Activated gamma-delta T cell treated with anti-CD3 and anti-CD28 coated beads, Interleukin-2, amount 50 U/mL, for 16 hours (primary cell): ENCODE data around the gene ZFPL1.

Source experiments
- DNase-seq: peaks from one replicate; pipeline ENCODE4 v3.0.0-alpha.2; 2020; ENCODE audit warnings: low read depth

The ZFPL1 gene

DNA sequence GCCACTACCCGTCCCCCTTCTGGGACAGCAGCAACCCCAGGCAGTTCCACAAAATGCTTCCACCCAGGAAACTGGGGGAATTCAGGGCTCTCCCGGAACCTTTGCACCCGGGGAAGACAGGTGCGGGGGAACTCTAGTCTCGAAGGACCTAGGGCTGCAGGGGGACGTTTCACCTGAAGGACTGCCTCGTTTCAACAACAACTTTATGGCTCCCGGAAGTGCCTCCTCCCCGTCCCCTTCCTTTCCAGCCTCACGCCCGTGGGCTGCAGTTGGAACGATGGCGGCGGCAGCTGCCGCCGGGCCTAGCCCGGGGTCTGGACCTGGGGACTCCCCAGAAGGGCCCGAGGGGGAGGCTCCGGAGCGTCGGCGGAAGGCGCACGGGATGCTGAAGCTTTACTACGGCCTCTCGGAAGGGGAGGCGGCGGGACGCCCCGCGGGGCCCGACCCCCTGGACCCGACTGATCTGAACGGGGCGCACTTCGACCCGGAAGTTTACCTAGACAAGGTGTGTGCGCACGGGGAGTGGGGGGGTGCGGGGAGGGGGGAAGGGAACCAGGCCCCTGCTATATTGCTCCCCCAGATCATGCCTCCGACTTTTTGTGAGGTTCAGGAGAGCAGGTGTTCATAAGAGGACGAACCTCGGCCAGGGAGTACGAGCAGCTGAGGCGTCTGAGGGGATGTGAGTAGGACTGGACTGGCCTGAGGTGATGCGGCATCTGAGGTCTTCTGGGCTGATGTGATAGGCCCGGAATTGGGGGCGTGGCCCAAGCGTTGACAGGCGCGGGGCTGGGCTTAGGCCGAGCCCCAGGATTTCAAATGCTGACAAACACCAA, 12.2 kb downstream of the ZFPL1 start, which contains the start of gene VPS51:
VPS51 (plus strand) TSS at position 241 of the 833 bp plus-strand sequence; CDS start at position 278, 37 bp downstream.
- DNase-seq, result peak; percentile 83

- DNase-seq, result no peak
Measured at GRCh38 chr11:65096926-65097325, 12.9 kb downstream of the ZFPL1 start.

GRCh38 chr11:65100674-65101350, 16.8 kb downstream of the ZFPL1 start:
- no peak for DNase-seq

GRCh38 chr11:65102142-65103095, 18.4 kb downstream of the ZFPL1 start:
- no peak for DNase-seq

DNA sequence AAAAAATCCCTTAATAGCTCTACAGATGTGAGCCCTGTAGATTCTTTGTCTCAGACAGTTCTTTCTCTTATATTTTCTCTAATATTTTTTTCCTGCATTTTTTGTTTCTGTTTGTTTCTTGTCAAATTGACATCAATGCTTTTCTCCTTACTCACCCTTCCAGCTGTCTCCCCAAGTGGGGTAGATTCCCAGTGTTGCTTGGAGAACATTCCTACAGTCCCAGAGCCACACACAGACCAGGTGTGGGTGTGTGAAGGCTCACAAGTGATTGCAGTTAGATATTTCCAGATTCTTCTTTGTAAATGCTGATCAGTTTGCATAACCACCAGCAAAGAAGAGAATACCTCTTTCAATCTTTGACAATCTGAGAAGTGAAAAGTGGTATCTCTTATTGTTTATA, 19.5 kb downstream of the ZFPL1 start:
- no peak for DNase-seq

- DNase-seq, result no peak
Measured at GRCh38 chr11:65104628-65105027, 20.6 kb downstream of the ZFPL1 start.

- DNase-seq, result no peak
Measured at GRCh38 chr11:65107078-65107477, 23.1 kb downstream of the ZFPL1 start.

GRCh38 chr11:65107751-65108468, 23.9 kb downstream of the ZFPL1 start:
- no peak for DNase-seq

- DNase-seq, result no peak
Measured at GRCh38 chr11:65108469-65109123, 24.6 kb downstream of the ZFPL1 start.

DNA sequence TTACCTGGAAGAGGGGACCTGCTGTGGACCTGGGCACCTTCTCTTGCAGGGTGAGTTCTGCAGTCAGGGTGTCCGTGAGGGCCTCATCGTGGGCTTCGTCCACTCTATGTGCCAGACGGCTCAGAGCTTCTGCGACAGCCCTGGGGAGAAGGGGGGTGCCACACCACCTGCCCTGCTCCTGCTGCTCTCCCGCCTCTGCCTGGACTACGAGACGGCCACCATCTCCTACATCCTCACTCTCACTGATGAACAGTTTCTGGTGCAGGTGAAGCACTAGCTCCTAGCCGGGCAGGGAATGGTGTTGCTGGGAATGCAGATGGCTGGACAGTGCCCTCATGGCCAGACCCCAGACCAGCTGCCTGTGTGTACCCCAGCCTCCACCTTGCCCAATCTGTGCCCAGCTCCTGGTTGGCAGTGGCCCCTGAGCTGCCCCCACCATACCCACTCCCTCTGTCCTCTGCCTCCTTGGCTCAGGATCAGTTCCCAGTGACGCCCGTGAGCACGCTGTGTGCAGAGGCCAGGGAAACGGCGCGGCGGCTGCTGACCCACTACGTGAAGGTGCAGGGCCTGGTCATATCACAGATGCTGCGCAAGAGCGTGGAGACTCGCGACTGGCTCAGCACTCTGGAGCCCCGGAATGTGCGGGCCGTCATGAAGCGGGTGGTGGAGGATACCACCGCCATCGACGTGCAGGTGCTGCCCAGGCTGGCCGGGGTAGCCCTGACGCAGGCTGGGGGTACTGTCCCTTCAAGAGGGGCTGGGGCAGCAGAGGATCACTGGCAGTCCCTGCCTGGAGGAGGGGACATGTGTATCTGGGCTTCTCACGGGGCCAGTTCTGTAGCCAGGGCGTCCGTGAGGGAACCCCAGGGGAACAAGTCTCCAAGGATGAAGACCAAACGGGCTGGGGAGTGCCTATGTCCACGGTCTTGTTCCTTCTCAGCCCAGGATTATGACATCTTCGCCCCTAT, 25.5 kb downstream of the ZFPL1 start:
- no peak for DNase-seq

DNA sequence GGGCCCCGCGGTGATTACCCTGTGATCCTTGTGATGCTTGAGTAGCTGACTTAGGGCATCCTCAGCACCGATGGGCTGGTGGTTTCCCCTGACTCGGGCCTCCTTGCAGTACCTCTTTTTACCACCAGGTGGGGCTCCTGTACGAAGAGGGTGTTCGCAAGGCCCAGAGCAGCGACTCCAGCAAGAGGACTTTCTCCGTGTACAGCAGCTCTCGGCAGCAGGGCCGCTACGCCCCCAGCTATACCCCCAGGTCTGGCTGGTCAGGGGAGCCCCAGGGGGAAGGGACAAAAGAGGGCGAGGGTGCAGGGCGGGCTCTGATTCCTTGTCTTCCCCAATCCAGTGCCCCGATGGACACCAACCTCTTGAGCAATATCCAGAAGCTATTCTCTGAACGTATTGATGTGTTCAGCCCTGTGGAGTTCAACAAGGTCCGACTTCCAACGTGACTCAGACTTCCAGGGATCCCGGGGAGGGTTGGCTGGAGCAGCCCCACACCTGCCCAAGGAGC, 26.4 kb downstream of the ZFPL1 start:
- peak; percentile 97 for DNase-seq

DNA sequence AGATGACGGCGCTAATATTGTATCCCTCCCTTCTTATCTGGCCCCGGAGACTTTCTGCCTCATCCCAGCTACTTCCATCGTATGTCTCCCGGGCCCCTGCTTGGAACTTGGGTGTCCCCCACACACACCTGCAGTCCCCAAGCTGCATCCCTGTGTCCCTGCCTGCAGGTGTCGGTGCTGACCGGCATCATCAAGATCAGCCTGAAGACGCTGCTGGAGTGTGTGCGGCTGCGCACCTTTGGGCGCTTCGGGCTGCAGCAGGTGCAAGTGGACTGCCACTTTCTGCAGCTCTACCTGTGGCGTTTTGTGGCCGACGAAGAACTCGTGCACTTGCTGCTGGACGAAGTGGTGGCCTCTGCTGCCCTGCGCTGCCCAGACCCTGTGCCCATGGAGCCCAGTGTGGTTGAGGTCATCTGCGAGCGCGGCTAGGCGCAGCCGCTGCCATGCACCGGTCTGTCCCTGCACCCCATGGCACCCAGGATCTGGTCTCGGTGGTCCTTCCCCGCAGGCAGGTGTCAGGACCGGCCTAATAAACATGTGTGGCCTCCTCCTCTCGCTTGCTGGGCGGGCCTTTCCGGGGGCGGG, 27.2 kb downstream of the ZFPL1 start:
- DNase-seq, result no peak

- peak; percentile 92 for DNase-seq
Measured at GRCh38 chr11:65111744-65112545, 27.9 kb downstream of the ZFPL1 start, which contains the start of gene TM7SF2. TSS of gene TM7SF2 (plus strand) at chr11:65111872. CDS start at chr11:65112016, 144 bp downstream.

GRCh38 chr11:65112546-65113360, 28.7 kb downstream of the ZFPL1 start:
- peak; percentile 59 for DNase-seq

- DNase-seq, result no peak
Measured at GRCh38 chr11:65113361-65113756, 29.3 kb downstream of the ZFPL1 start.

DNA sequence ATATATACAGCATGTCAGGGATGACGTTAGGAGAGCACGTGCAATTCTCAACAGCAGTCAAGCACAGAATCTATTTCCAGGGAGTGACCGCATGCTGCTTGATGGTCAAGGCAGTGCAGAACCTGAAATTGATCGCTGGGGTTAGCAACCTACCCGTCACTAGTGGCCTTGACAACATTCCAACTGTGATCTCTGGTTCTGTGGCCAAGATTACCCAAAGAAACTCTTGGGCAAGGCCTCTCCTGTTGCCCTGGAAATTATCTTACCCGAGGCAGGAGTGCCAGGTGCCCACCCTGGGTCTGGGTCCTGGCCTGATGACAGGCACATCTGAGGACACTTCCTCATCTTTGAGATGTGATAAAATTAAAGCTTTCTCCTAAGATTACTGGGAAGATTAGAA, 29.8 kb downstream of the ZFPL1 start:
- DNase-seq, result no peak

GRCh38 chr11:65114538-65115171, 30.6 kb downstream of the ZFPL1 start:
- no peak for DNase-seq
